ENCODE measurements around the gene DMD. TPM values are rescaled to one million over a fixed set of nuclear protein-coding genes. Genes with fewer than 3 reads are reported as not detected.

Gene DMD
- total and polyA plus RNA-seq, 2 donors (not counting 1 experiment from before 2014, with no cell fraction given) = 2.0 to 51.8 TPM

DNA sequence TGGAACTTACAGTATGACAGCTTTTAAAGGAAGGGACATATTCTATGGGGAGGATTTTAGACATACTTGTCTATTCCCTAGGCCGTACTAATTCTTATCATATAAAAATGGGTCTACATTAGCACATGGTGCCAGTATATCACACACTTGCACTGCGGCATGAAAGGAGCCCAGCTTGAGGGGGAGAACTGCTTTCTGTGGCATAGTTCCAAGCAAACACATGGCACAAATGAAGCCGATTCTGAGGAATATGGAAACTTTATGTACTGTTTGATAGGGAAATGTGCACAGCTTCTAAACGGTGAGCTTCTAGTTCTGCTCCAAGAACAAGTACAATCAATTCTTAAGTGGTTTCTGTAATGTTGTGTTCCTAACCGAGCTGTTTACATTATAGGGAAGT, 1463.9 kb downstream of the DMD start:
- Histone ChIP-seq H3K36me3 (replicated peaks in 1 of 2; ENCODE audit: control extremely low read depth in 1 of 2, control insufficient read depth in 1 of 2, extremely low read depth in 1 of 2, insufficient read depth in 2 of 2, low read length in 1 of 2) (no peaks in the 10 kb centered on the region), H3K4me3 (ENCODE audit: control extremely low read depth in 1 of 5, extremely low read depth in 1 of 5, insufficient read depth in 1 of 5, low read depth in 2 of 5, low read length in 4 of 5) (no peak overlapping the region), H3K9me3 (ENCODE audit: control extremely low read depth in 1 of 3, control insufficient read depth in 2 of 3, insufficient read depth in 1 of 3, low read length in 2 of 3) (no peaks in the 10 kb centered on the region), H3K4me1 (ENCODE audit: control insufficient read depth in 2 of 2, insufficient read depth in 2 of 2, low read length in 2 of 2) (no peaks in the 10 kb centered on the region), H3K9ac (ENCODE audit: low read length) (no peak overlapping the region), H4K20me1 (ENCODE audit: control insufficient read depth, insufficient read depth, low read length, poor library complexity, severe bottlenecking) (no peaks in the 10 kb centered on the region), H3K27me3 (replicated peaks in 1 of 4; ENCODE audit: control extremely low read depth in 1 of 4, control insufficient read depth in 3 of 4, insufficient read depth in 4 of 4, low read length in 3 of 4) (no peaks in the 10 kb centered on the region), H3K4me2 (replicated peaks; ENCODE audit: low read depth, low read length, poor library complexity, severe bottlenecking) (no peak overlapping the region), H2AFZ (ENCODE audit: insufficient read depth, low read depth, low read length, poor library complexity, severe bottlenecking) (no peak overlapping the region), H3K27ac (ENCODE audit: low read length in 2 of 2) (no peak overlapping the region), H3K79me2 (ENCODE audit: control insufficient read depth, insufficient read depth, low read length) (no peaks in the 10 kb centered on the region)
- DNase-seq (no peak), ATAC-seq (ENCODE audit: low read depth) (no peak)
- Mint-ChIP-seq H3K27ac (no peak overlapping the region), H3K27me3 (no peaks in the 10 kb centered on the region), H3K4me3 (no peak overlapping the region), H3K9me3 (ENCODE audit: insufficient read depth) (peaks cover 4% of the 10 kb centered on the region), H3K4me1 (no peaks in the 10 kb centered on the region)
- intact Hi-C loops (cut with micrococcal nuclease) = no loop called here
- POLR2A ChIA-PET = no interaction called here
- TF ChIP-seq EZH2 (IDR thresholded peaks at IDR 0.05; ENCODE audit: borderline replicate concordance, insufficient read depth, low read depth, low read length, poor library complexity, severe bottlenecking) = no peak
- TF ChIP-seq, protein P1, sequence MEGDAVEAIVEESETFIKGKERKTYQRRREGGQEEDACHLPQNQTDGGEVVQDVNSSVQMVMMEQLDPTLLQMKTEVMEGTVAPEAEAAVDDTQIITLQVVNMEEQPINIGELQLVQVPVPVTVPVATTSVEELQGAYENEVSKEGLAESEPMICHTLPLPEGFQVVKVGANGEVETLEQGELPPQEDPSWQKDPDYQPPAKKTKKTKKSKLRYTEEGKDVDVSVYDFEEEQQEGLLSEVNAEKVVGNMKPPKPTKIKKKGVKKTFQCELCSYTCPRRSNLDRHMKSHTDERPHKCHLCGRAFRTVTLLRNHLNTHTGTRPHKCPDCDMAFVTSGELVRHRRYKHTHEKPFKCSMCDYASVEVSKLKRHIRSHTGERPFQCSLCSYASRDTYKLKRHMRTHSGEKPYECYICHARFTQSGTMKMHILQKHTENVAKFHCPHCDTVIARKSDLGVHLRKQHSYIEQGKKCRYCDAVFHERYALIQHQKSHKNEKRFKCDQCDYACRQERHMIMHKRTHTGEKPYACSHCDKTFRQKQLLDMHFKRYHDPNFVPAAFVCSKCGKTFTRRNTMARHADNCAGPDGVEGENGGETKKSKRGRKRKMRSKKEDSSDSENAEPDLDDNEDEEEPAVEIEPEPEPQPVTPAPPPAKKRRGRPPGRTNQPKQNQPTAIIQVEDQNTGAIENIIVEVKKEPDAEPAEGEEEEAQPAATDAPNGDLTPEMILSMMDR (IDR thresholded peaks at IDR 0.05) = no peak
- WGBS (ENCODE audit: insufficient coverage) = no CpG with 5 or more reads among the region's 5 CpGs
- CTCF ChIA-PET = no interaction called here

DNA sequence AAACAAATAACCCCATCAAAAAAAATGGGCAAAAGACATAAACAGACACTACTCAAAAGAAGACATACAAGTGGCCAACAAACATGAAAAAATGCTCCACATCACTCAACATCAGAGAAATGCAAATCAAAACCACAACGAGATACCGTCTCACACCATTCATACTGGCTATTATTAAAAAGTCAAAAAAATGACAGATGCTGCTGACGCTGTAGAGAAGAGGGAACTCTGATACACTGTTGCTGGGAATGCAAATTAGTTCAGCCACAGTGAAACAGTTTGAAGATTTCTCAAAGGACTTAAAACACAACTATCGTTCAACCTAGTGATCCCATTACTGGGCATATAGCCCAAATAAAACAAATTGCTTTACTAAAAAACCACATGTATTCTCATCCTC, 1468.3 kb downstream of the DMD start:
- H2AFZ ChIP-seq (ENCODE audit: insufficient read depth, low read depth, low read length, poor library complexity, severe bottlenecking) = no peak overlapping the region
- H3K4me1 Mint-ChIP-seq = no peaks in the 10 kb centered on the region
- no peak overlapping the region for H3K4me2 ChIP-seq (replicated peaks; ENCODE audit: low read depth, low read length, poor library complexity, severe bottlenecking)
- CTCF ChIA-PET = no interaction called here
- H3K27me3 ChIP-seq (replicated peaks in 1 of 4; ENCODE audit: control extremely low read depth in 1 of 4, control insufficient read depth in 3 of 4, insufficient read depth in 4 of 4, low read length in 3 of 4) = no peaks in the 10 kb centered on the region
- DNase-seq (no peak), ATAC-seq (ENCODE audit: low read depth) (no peak)
- intact Hi-C loops (cut with micrococcal nuclease) = no loop called here
- no peak overlapping the region for H3K27ac Mint-ChIP-seq
- no peak overlapping the region for H3K4me3 ChIP-seq (ENCODE audit: control extremely low read depth in 1 of 5, extremely low read depth in 1 of 5, insufficient read depth in 1 of 5, low read depth in 2 of 5, low read length in 4 of 5)
- H3K4me1 ChIP-seq (ENCODE audit: control insufficient read depth in 2 of 2, insufficient read depth in 2 of 2, low read length in 2 of 2) = no peaks in the 10 kb centered on the region
- no peak overlapping the region for H3K9ac ChIP-seq (ENCODE audit: low read length)
- TF ChIP-seq EZH2 (IDR thresholded peaks at IDR 0.05; ENCODE audit: borderline replicate concordance, insufficient read depth, low read depth, low read length, poor library complexity, severe bottlenecking) = no peak
- TF ChIP-seq, protein P1 (IDR thresholded peaks at IDR 0.05) = no peak
- H3K27ac ChIP-seq (ENCODE audit: low read length in 2 of 2) = no peak overlapping the region
- H4K20me1 ChIP-seq (ENCODE audit: control insufficient read depth, insufficient read depth, low read length, poor library complexity, severe bottlenecking) = no peaks in the 10 kb centered on the region
- H3K36me3 ChIP-seq (replicated peaks in 1 of 2; ENCODE audit: control extremely low read depth in 1 of 2, control insufficient read depth in 1 of 2, extremely low read depth in 1 of 2, insufficient read depth in 2 of 2, low read length in 1 of 2) = no peaks in the 10 kb centered on the region
- no CpG with 5 or more reads among the region's 4 CpGs for WGBS (ENCODE audit: insufficient coverage)
- H3K27me3 Mint-ChIP-seq = no peaks in the 10 kb centered on the region
- no peaks in the 10 kb centered on the region for H3K79me2 ChIP-seq (ENCODE audit: control insufficient read depth, insufficient read depth, low read length)
- no peak overlapping the region for H3K4me3 Mint-ChIP-seq
- no peaks in the 10 kb centered on the region for H3K9me3 ChIP-seq (ENCODE audit: control extremely low read depth in 1 of 3, control insufficient read depth in 2 of 3, insufficient read depth in 1 of 3, low read length in 2 of 3)
- H3K9me3 Mint-ChIP-seq (ENCODE audit: insufficient read depth) = peaks cover 4% of the 10 kb centered on the region
- POLR2A ChIA-PET = no interaction called here
